ENCODE measurements around the gene GREB1L.

The GREB1L gene

DNA sequence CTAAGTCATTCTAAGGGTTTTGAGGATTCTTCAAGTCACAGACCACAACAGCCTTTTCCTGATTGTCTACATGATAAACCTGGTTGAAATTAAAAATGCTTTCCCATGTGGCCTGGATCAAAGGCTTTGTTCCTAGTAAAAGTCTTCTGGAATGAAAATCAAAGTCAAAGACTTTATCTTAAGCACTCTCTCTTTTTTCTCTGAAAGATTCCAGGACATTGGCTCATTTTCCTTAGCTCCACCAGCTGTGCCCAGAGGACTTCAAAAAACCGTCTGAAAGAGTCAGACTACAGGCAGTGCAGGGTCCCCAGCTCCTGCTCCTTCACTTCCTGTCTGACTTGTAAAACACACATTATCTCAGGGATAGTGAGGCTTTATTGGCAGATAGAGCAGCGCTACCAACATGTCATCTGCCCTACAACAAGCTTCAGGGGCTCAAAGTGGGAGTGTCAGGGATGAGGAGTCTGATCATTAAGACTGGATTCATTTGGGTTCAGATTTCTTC, 210.3 kb downstream of the GREB1L start:
- DNase-seq: no peak

GRCh38 chr18:21452796-21453510, 210.9 kb downstream of the GREB1L start:
- no peak for DNase-seq

DNA sequence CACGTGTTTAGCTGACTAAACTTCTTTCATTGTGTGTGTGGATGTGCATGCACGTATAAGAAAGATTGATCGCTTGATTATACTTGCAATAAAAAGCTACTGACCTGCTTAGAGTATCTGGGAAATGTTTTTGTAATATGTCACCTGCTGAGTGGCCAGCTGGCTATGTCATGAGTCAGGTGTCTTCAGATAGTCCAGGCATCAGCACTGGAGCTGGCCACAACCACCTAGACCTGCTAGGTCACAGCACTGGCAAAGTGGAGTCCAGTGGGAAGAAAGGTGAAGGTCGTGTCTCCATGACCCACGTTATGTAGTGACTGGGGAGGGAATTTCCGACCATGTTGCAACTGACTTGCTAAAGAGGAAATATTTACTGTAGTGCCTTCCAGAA, 211.5 kb downstream of the GREB1L start:
- peak; percentile 87 for DNase-seq

GRCh38 chr18:21454725-21455124, 212.7 kb downstream of the GREB1L start:
- DNase-seq: no peak

GRCh38 chr18:21456428-21457178, 214.6 kb downstream of the GREB1L start:
- DNase-seq: no peak

- DNase-seq: no peak
Observed at GRCh38 chr18:21457179-21457535, 215.1 kb downstream of the GREB1L start.

GRCh38 chr18:21458310-21458709, 216.3 kb downstream of the GREB1L start:
- no peak for DNase-seq

DNA sequence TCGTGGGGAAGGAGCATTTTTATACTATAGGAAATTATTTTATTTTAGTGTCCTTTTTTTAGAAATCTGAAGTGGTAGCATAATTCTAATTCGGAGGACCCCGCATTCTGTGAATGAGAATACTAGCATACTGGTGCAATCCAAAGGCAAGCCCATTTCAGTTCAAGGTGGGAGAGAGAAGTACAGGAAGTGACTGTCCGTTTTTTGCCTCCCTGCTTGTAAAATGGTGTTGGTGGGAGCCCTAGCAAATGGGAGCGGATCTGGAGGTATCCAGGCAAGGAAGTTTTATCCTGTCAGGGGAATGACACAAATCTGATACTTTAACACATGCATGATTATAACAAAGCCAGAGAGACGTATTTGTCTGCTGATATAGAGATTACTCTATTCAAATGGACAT, 216.8 kb downstream of the GREB1L start:
- DNase-seq: no peak

DNA sequence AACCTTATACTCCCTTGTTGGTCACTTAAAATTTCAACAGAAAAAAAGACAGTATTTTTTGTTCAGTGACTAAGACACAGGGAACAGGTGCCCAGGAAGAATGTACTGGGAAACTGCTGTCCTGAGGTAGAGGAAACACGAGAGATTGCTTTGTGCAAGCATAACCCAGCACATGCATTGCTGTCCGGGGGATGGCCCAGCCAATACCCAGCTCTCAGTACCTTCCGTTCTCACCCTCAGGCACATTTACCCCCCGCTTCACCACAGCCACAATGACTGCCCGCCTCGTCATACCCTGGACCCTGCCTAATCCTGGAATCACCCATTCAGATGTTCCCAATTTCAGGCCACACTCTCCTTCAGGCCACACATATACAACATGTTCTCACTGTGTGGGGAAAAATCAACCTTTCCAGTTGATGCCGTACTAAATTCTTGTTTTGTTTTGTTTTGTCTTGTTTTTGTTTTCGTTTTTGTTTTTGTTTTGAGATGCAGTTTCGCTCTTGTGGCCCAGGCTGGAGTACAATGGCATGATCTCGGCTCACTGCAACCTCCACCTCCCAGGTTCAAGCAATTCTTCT, 217.8 kb downstream of the GREB1L start:
- DNase-seq: no peak

- no peak for DNase-seq
Observed at GRCh38 chr18:21461460-21461859, 219.4 kb downstream of the GREB1L start.

DNA sequence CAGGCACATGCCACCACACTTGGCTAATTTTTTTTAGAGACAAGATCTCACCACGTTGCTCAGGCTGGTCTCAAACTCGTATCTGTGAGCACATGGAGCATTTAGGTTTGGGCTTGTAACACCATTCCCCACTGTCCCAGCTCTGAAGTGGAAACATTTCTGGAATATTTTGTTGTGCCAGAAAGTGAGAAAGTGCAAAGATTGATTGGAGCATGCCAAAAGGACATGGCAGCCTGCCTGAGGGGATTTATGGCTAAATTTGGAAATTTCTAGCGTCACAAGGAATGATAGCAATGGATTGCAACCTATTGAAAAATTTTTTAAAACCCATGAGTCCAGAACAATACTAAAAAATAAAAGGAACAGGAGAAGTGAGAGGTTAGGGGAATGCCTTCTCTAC, 221.7 kb downstream of the GREB1L start:
- DNase-seq: no peak

DNA sequence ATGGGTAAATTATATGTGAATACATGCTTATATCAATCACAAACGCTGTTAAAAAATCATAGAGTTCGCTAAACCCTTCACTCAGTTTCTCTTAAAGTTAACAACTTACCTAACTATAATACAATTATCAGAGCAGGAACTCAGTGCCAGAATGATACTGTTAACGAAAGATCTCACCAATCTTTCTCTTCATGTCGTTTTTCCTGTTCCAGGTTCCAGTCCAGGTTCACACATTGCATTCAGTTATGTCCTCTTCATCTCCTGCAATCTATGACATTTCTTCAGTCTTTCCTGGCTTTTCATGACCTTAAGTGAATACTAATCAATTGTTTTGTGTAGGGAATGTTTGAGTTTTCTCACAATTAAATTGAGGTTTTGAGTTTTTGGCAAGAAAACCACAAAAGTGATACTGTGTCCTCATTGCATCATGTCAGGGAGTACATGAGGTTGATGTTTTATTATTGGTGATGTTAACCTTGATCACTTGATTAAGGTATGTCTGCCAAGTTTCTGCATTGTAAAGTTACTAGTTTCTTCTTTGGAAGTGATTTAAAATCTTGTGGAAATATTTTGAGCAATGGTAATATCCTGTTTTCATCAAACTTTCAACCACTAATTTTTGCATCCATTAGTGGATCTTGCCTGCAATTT, 226.6 kb downstream of the GREB1L start:
- no peak for DNase-seq

DNA sequence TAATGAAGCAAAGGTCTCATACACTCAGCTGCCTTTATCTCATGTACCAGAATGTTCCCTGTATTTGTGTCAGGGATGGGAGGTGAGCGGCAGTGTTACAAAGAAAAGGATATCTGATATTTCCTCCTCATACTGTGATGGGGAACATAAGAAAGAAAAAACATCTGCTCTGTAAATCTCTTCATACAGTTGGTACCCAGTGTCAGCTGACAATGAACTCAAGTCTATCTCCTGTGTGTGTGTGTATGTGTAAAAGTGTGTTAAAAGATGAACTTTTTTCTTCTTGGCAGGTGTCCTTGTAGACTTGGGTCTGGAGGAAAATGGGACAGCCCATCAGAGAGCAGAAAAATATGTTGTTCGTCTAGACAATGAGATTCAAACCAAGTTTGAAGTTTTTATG, 230.7 kb downstream of the GREB1L start:
- DNase-seq: no peak

DNA sequence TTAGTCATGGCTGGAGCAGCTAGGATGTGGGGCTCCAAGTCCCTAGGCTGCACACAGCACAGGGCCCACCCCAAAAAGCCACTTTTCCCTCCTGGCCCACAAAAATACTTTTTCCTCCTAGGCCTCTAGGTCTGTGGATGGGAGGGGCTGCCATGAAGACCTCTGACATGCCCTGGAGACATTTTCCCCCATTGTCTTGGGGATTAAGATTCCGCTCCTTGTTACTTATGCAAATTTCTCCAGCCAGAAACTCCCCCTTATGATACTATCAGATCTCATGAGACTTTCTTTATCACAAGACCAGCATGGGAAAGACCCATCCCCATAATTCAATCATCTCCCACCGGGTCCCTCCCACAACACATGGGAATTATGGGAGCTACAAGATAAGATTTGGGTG, 232.6 kb downstream of the GREB1L start:
- no peak for DNase-seq

DNA sequence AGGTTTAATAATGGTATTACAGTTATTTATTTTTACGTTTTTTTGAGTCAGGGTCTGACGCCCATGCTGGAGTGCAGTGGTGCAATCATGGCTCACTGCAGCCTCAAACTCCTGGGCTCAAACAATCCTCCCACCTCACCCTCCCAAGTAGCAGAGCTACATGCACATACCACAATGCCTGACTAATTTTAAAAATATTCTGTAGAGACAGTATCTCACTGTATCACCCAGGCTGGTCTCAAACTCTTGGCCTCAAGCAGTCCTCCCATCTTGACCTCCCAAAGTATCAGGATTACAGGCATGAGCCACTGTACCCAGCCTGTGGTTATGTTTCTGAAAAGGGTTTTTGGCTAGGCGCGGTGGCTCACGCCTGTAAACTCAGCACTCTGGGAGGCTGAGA, 237.7 kb downstream of the GREB1L start:
- no peak for DNase-seq

- no peak for DNase-seq
Observed at GRCh38 chr18:21481739-21482138, 239.7 kb downstream of the GREB1L start.

DNA sequence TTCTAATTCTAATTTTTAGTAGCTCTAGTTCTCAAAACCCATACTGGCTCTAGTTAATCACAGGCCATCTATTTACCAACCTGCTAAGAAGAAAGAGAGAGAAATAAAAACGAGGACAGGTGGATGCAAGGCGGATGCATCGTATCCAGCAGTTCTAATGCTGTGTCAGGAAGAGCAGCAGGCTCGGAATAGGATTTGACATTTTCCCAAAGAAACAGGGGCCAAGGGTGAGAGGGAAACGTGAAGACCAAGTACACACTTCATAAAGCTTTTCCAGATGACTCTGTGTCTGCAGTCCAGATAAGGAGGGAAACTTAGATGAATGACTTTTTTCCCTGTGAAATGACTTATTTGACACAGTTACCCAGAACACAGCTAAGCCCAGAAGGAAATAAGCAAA, 241.0 kb downstream of the GREB1L start:
- DNase-seq: no peak

GRCh38 chr18:21484851-21485636, 243.0 kb downstream of the GREB1L start:
- no peak for DNase-seq

DNA sequence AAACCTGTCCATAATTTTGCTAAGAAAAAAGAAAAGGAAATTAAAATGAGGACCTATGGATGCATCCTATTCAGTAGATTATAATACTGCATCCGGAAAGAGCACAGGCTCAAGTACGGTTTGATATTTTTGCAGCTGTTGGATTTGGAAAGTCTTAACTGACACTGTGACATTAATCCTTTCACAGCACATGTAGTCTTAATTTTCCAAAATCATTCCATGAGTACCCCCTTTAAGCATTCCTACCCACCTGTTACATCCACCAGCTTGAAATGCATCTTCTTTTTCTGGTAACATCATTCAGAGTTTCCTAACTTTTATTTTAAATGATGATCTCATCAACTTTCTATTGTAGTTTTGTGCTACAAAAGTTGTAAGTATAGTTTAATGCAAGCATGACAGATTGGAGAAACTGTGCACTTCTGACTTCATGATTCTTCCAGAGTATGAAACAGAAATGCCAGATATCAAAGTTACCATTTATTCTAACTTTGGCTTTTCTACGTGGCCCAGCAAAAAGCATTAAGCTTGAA, 244.9 kb downstream of the GREB1L start:
- DNase-seq: no peak

DNA sequence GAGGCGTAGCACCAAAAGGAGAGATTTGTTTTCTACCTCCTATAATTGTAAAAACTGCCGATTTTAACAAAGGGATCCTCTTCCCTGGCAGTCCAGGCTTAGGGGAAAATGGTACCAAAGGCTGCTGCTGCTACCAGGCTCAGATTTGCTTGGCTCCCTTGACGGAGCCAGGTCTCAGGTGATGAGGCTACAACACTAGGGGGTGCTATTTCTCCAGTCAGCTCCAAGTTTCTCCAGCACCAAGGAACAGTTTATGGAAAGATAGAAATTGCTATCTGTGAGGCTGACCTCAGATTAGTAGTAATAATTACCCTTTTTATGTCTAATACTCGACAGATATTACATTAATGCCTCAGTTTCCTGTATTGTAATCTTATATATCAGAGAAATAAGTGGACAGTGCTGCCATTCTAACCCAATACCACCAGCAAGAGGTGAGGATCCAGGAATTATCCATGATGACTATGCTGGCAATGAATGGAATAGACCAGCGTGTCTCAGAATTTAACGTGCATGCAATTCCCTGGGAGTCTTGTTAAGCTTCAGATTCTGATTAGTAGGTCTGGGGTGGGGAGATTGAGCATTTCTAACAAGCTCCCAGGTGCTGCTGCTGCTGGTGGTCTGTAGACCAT, 247.2 kb downstream of the GREB1L start:
- peak; percentile 27 for DNase-seq

DNA sequence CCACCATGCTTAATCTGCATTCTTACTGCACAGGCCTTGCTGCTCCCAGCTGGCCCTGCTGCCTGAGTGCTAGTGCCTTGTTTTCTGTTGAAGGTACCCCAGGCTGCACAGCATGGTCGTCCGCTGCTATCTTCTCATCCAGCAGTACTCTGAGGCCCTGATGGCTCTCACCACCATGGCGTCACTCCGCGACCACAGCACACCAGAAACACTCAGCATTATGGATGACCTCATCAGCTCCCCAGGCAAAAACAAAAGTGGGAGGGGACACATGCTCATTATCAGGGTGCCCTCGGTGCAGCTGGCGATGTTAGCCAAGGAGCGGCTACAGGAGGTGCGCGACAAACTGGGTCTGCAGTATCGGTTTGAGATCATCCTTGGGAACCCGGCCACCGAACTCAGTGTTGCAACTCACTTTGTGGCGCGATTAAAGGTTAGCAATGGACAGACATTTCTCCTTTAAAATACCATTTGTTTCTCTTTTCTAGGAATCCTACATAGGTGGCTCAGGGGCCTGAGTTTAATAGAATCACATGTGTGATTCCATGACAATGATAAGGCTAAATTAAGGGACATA, 248.0 kb downstream of the GREB1L start:
- DNase-seq: no peak

DNA sequence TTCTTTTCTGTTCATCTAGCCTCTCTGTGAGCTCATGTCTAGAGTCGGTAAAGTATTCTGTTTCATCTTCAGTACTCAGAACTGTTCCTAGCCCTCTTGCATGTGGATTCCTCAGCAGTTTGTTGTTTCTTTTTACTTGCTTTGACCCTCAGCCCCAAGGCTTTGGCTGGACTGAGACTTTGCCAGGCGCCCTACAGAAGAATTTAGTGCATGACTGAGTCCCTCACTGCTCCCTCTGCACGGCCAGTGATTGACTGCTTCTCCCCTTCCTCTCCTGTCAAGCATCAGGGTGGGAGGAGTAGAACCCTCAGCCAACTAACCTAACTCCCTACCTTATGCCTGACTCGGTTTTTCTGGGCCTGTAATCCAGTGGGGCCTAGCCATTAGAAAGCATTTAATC, 248.7 kb downstream of the GREB1L start:
- DNase-seq: no peak
